ENCODE results near the gene ZNF511.

The ZNF511 gene

DNA sequence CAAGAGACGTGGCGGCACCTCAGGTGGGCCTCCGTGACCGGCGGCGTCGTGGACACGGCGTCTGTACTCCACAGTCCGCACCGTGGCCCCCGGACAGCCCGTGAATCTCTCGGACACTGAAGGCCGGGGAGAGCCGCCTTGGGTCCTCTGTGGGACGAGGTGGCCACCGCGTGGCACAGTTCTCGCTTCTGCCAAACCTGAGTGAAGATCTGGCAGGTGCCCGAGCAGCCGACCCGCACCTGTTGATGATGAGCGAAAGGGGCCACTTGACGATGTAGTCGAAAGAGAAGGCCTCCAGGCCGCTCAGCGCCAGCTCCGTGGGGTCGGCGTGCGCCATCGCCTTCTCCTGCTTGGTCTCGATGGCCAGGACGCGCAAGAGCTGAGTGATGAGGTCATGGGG lies 23.5 kb upstream of the ZNF511 start:
- Histone ChIP-seq H3K36me3 (ENCODE audit: control insufficient read depth in 1 of 2, insufficient read depth in 2 of 2, low read length in 2 of 2) (peaks cover 82 to 89% of the 10 kb centered on the region in 2 experiments), H3K14ac (ENCODE audit: low read length) (no peak overlapping the region), H3K79me2 (ENCODE audit: control insufficient read depth, insufficient read depth, low read length, poor library complexity) (no peaks in the 10 kb centered on the region), H3K23ac (ENCODE audit: low read length) (no peak overlapping the region), H3K18ac (ENCODE audit: low read length) (no peak overlapping the region), H3K9ac (ENCODE audit: low read length) (no peak overlapping the region), H2BK120ac (ENCODE audit: insufficient read depth, low read length, poor library complexity) (no peak overlapping the region), H2BK12ac (ENCODE audit: low read length) (no peak overlapping the region), H3K4me2 (ENCODE audit: low read length) (no peak overlapping the region), H3K27ac (ENCODE audit: low read depth, low read length) (no peak overlapping the region), H3K4me1 (ENCODE audit: control insufficient read depth in 1 of 2, insufficient read depth in 2 of 2, low read length in 2 of 2) (no peaks in the 10 kb centered on the region), H3K79me1 (ENCODE audit: low read length) (no peaks in the 10 kb centered on the region), H4K91ac (ENCODE audit: low read depth, low read length) (no peak overlapping the region), H4K12ac (ENCODE audit: low read depth, low read length) (no peak overlapping the region), H2AFZ (ENCODE audit: insufficient read depth, low read length, poor library complexity) (no peak overlapping the region), H3K27me3 (ENCODE audit: insufficient read depth, low read length) (no peaks in the 10 kb centered on the region), H4K8ac (ENCODE audit: low read depth, low read length) (no peak overlapping the region), H3K4me3 (ENCODE audit: low read depth, low read length) (no peak overlapping the region), H3K4ac (ENCODE audit: low read depth, low read length) (no peak overlapping the region), H3K9me3 (ENCODE audit: insufficient read depth, low read depth, low read length) (peaks cover 1% of the 10 kb centered on the region), H2BK5ac (ENCODE audit: low read depth, low read length, poor library complexity) (no peak overlapping the region), H2AK5ac (ENCODE audit: low read length) (no peak overlapping the region)
- WGBS (ENCODE audit: extremely low coverage, insufficient coverage, insufficient read length) = no CpG with 5 or more reads among the region's 36 CpGs
- DNase-seq = no peak

DNA sequence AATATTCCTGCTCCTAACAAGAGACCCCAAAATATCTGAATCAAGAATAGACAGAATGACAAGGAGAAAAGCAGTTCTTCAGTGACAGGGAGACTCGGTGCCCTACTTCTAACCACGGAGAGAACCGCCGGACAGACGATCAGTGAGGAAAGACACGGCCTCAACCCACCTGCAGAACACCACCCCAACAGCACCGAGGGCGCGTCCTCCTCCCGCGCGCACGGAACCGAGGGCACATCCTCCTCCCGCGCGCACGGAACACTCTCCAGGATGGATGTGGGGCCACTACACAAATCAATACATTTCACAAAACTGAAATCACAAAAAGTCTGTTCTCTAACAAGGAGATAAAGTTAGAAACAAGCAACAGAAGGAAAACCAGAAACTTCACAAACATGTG lies 22.3 kb upstream of the ZNF511 start:
- Histone ChIP-seq H3K27ac (ENCODE audit: low read depth, low read length) (no peak overlapping the region), H4K91ac (ENCODE audit: low read depth, low read length) (no peak overlapping the region), H3K27me3 (ENCODE audit: insufficient read depth, low read length) (no peaks in the 10 kb centered on the region), H2BK12ac (ENCODE audit: low read length) (no peak overlapping the region), H3K4me1 (ENCODE audit: control insufficient read depth in 1 of 2, insufficient read depth in 2 of 2, low read length in 2 of 2) (no peaks in the 10 kb centered on the region), H3K79me2 (ENCODE audit: control insufficient read depth, insufficient read depth, low read length, poor library complexity) (no peaks in the 10 kb centered on the region), H2BK120ac (ENCODE audit: insufficient read depth, low read length, poor library complexity) (no peak overlapping the region), H3K23ac (ENCODE audit: low read length) (no peak overlapping the region), H3K4me2 (ENCODE audit: low read length) (no peak overlapping the region), H4K8ac (ENCODE audit: low read depth, low read length) (no peak overlapping the region), H3K9me3 (ENCODE audit: insufficient read depth, low read depth, low read length) (peaks cover 1% of the 10 kb centered on the region), H3K4ac (ENCODE audit: low read depth, low read length) (no peak overlapping the region), H3K4me3 (ENCODE audit: low read depth, low read length) (no peak overlapping the region), H3K14ac (ENCODE audit: low read length) (no peak overlapping the region), H2AK5ac (ENCODE audit: low read length) (no peak overlapping the region), H3K36me3 (ENCODE audit: control insufficient read depth in 1 of 2, insufficient read depth in 2 of 2, low read length in 2 of 2) (peaks cover 77 to 85% of the 10 kb centered on the region in 2 experiments), H3K18ac (ENCODE audit: low read length) (no peak overlapping the region), H2AFZ (ENCODE audit: insufficient read depth, low read length, poor library complexity) (no peak overlapping the region), H3K79me1 (ENCODE audit: low read length) (no peaks in the 10 kb centered on the region), H4K12ac (ENCODE audit: low read depth, low read length) (no peak overlapping the region), H2BK5ac (ENCODE audit: low read depth, low read length, poor library complexity) (no peak overlapping the region), H3K9ac (ENCODE audit: low read length) (no peak overlapping the region)
- no CpG with 5 or more reads among the region's 18 CpGs for WGBS (ENCODE audit: extremely low coverage, insufficient coverage, insufficient read length)
- no peak for DNase-seq

DNA sequence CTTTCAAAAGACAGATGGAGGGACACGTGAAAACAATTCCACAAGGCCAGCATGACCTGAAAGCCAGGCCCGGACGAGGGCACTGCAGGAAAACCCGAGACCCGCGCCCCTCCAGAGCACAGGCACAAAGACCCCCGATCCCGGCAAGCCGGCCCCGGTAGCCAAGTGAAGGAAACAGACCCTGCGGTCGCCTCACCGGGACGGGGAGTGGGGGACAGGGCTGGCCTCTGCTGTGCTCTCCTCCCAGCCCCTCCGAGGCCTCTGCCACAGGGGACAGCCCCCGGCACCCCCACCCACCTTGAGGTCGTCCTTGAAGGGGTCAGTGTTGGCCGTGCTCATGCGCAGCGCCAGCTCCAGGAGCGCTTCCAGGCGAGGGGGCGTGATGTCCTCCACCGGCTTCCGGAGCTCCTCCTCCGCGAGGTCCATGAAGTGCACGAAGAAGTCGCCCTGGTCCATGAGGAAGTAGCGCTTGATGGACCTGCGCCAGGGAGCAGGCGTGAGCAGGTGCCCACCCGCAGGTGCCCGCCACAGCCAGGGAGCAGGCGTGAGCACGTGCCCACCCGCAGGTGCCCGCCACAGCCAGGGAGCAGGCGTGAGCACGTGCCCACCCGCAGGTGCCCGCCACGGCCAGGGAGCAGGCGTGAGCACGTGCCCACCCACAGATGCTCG lies 20.7 kb upstream of the ZNF511 start:
- Histone ChIP-seq H4K12ac (ENCODE audit: low read depth, low read length) (no peak overlapping the region), H4K8ac (ENCODE audit: low read depth, low read length) (no peak overlapping the region), H2BK120ac (ENCODE audit: insufficient read depth, low read length, poor library complexity) (no peak overlapping the region), H3K27me3 (ENCODE audit: insufficient read depth, low read length) (no peaks in the 10 kb centered on the region), H2BK5ac (ENCODE audit: low read depth, low read length, poor library complexity) (no peak overlapping the region), H3K18ac (ENCODE audit: low read length) (no peak overlapping the region), H3K4me3 (ENCODE audit: low read depth, low read length) (no peak overlapping the region), H2AK5ac (ENCODE audit: low read length) (no peak overlapping the region), H3K36me3 (ENCODE audit: control insufficient read depth in 1 of 2, insufficient read depth in 2 of 2, low read length in 2 of 2) (peaks cover 69 to 77% of the 10 kb centered on the region in 2 experiments), H3K9me3 (ENCODE audit: insufficient read depth, low read depth, low read length) (peaks cover 3% of the 10 kb centered on the region), H3K23ac (ENCODE audit: low read length) (no peak overlapping the region), H4K91ac (ENCODE audit: low read depth, low read length) (no peak overlapping the region), H3K27ac (ENCODE audit: low read depth, low read length) (no peak overlapping the region), H3K4me2 (ENCODE audit: low read length) (no peak overlapping the region), H3K79me1 (ENCODE audit: low read length) (no peaks in the 10 kb centered on the region), H3K4ac (ENCODE audit: low read depth, low read length) (no peak overlapping the region), H2AFZ (ENCODE audit: insufficient read depth, low read length, poor library complexity) (no peak overlapping the region), H3K4me1 (ENCODE audit: control insufficient read depth in 1 of 2, insufficient read depth in 2 of 2, low read length in 2 of 2) (no peaks in the 10 kb centered on the region), H2BK12ac (ENCODE audit: low read length) (no peak overlapping the region), H3K79me2 (ENCODE audit: control insufficient read depth, insufficient read depth, low read length, poor library complexity) (no peaks in the 10 kb centered on the region), H3K14ac (ENCODE audit: low read length) (no peak overlapping the region), H3K9ac (ENCODE audit: low read length) (no peak overlapping the region)
- DNase-seq = no peak
- WGBS (ENCODE audit: extremely low coverage, insufficient coverage, insufficient read length) = no CpG with 5 or more reads among the region's 46 CpGs

DNA sequence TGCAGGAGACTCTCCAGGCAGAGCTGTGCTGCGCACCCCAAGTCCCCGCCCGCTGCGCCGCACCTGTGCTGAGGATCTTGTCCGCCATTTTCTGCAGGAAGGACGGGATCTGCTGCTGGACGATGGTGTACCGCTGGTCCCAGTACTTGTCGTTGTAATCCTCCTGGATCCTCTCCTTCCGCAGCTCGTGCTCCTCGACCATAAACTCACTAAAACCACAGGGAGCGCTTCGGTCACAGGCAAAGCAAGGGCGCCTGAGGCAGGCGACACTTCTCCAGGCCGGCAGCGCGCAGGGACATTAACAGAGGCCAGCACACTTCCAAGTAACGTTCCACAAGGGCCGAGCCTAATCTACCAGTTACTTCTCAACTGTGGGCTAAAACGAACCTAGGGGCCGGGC lies 19.0 kb upstream of the ZNF511 start:
- Histone ChIP-seq H3K9ac (ENCODE audit: low read length) (no peak overlapping the region), H3K27me3 (ENCODE audit: insufficient read depth, low read length) (no peaks in the 10 kb centered on the region), H3K9me3 (ENCODE audit: insufficient read depth, low read depth, low read length) (peaks cover 6% of the 10 kb centered on the region), H4K91ac (ENCODE audit: low read depth, low read length) (no peak overlapping the region), H3K23ac (ENCODE audit: low read length) (no peak overlapping the region), H3K27ac (ENCODE audit: low read depth, low read length) (no peak overlapping the region), H3K79me2 (ENCODE audit: control insufficient read depth, insufficient read depth, low read length, poor library complexity) (no peaks in the 10 kb centered on the region), H2BK5ac (ENCODE audit: low read depth, low read length, poor library complexity) (no peak overlapping the region), H3K36me3 (ENCODE audit: control insufficient read depth in 1 of 2, insufficient read depth in 2 of 2, low read length in 2 of 2) (peaks cover 70 to 75% of the 10 kb centered on the region in 2 experiments), H3K4me2 (ENCODE audit: low read length) (no peak overlapping the region), H2AK5ac (ENCODE audit: low read length) (no peak overlapping the region), H3K4ac (ENCODE audit: low read depth, low read length) (no peak overlapping the region), H3K4me1 (ENCODE audit: control insufficient read depth in 1 of 2, insufficient read depth in 2 of 2, low read length in 2 of 2) (peaks cover 0 to 2% of the 10 kb centered on the region in 2 experiments), H4K8ac (ENCODE audit: low read depth, low read length) (no peak overlapping the region), H2BK12ac (ENCODE audit: low read length) (no peak overlapping the region), H2AFZ (ENCODE audit: insufficient read depth, low read length, poor library complexity) (no peak overlapping the region), H3K14ac (ENCODE audit: low read length) (no peak overlapping the region), H3K18ac (ENCODE audit: low read length) (no peak overlapping the region), H2BK120ac (ENCODE audit: insufficient read depth, low read length, poor library complexity) (no peak overlapping the region), H4K12ac (ENCODE audit: low read depth, low read length) (no peak overlapping the region), H3K4me3 (ENCODE audit: low read depth, low read length) (no peak overlapping the region), H3K79me1 (ENCODE audit: low read length) (no peaks in the 10 kb centered on the region)
- no peak for DNase-seq
- WGBS (ENCODE audit: extremely low coverage, insufficient coverage, insufficient read length) = no CpG with 5 or more reads among the region's 24 CpGs

Measured in trophoblast cell (in vitro differentiated cells and primary cell).